Measurements from ENCODE around the gene POU2AF2.

Gene POU2AF2

DNA sequence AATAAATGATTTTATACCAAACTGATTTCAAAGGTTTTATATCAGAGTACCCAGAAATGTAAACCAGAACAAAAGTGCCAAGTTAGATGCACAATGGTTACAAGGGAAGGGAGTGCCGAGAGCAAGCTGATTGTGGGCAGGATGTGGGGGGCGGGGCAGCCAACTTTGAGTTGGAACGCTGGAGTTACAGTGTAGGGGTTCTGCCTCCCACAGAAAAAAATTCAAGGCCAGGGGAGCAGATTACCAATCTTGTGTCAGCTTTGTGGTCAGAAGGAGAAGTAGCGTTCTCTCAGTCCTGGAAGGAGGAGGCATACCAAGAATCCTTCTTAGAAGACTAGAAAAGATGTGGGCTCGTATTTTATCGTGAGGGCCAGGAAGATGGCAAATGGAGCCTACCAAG is 15.9 kb upstream of the POU2AF2 start:
- Histone ChIP-seq H3K4me3 (ENCODE audit: low read length) (no peak overlapping the region), H3K27me3 (ENCODE audit: insufficient read depth, low read length) (no peaks in the 10 kb centered on the region), H3K4me1 (ENCODE audit: insufficient read depth, low read length) (no peaks in the 10 kb centered on the region), H2AFZ (ENCODE audit: low read depth, low read length) (no peak overlapping the region), H3K9me3 (ENCODE audit: low read length) (no peaks in the 10 kb centered on the region), H3K36me3 (ENCODE audit: insufficient read depth, low read length) (no peaks in the 10 kb centered on the region)

DNA sequence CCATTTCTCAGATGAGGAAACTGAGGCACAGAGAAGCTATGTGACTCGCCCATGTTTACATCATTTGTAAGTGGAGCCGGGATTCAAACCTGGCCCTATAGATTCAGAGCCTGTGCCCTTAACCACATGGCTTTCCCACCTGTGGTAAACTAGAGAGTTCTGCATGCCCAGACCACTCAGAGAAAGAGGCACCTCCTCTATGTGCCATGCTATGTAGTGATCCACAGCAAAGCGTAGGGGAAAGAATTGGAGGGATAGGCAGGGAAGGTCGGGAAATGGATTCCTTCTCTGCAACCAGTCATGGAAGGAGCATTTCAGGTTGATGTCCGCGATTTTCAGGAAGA is 15.4 kb upstream of the POU2AF2 start:
- no peak overlapping the region for H3K4me3 ChIP-seq (ENCODE audit: low read length)
- no peaks in the 10 kb centered on the region for H3K4me1 ChIP-seq (ENCODE audit: insufficient read depth, low read length)
- no peaks in the 10 kb centered on the region for H3K36me3 ChIP-seq (ENCODE audit: insufficient read depth, low read length)
- H3K9me3 ChIP-seq (ENCODE audit: low read length): no peaks in the 10 kb centered on the region
- H3K27me3 ChIP-seq (ENCODE audit: insufficient read depth, low read length): no peaks in the 10 kb centered on the region
- no peak overlapping the region for H2AFZ ChIP-seq (ENCODE audit: low read depth, low read length)

DNA sequence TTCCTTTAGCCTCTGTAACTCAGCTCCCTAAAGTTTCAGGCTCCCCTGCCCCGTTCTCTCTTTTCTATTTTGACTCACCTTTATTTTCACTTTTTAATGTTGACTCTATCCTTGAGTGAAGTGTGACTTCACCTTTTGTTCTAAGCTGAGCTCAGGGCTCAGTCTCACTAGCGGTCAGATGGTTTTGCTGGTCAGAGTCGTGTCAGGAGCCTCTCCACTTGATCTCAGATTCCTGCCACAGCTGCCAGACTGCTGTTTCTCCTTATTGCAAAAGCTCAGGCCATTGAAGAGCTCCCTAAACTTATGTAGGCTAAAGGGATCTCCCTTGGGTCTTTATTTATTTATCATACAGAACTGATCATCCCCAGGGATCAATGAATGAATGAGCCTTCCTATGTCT is 13.7 kb upstream of the POU2AF2 start:
- no peaks in the 10 kb centered on the region for H3K4me1 ChIP-seq (ENCODE audit: insufficient read depth, low read length)
- H3K9me3 ChIP-seq (ENCODE audit: low read length): no peaks in the 10 kb centered on the region
- H3K36me3 ChIP-seq (ENCODE audit: insufficient read depth, low read length): no peaks in the 10 kb centered on the region
- no peak overlapping the region for H3K4me3 ChIP-seq (ENCODE audit: low read length)
- no peak overlapping the region for H2AFZ ChIP-seq (ENCODE audit: low read depth, low read length)
- H3K27me3 ChIP-seq (ENCODE audit: insufficient read depth, low read length): peaks cover 1% of the 10 kb centered on the region

GRCh38 chr11:111236383-111236782 is 9.1 kb upstream of the POU2AF2 start:
- Histone ChIP-seq H3K4me1 (ENCODE audit: insufficient read depth, low read length) (no peaks in the 10 kb centered on the region), H2AFZ (ENCODE audit: low read depth, low read length) (no peak overlapping the region), H3K4me3 (ENCODE audit: low read length) (no peak overlapping the region), H3K27me3 (ENCODE audit: insufficient read depth, low read length) (peaks cover 4% of the 10 kb centered on the region), H3K36me3 (ENCODE audit: insufficient read depth, low read length) (no peaks in the 10 kb centered on the region), H3K9me3 (ENCODE audit: low read length) (no peaks in the 10 kb centered on the region)

DNA sequence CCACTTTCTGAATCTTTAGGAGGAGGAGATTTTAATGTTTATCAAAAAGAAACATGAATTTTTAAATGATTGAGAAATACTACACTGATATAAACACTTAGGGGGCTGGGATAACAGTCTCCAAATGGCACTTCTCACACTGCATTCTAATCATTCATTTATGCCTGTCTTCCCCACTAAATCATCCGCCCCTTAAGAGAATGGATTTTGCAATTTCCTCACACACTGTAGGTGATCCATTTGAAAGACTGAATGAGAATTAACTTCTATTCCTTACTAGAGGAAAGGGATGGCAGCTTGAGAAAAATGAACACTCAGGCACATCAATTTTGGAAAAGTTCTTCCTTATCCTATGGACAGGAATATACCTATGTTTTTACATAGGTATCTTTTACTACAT is 7.6 kb upstream of the POU2AF2 start:
- Histone ChIP-seq H3K4me1 (ENCODE audit: insufficient read depth, low read length) (no peaks in the 10 kb centered on the region), H3K9me3 (ENCODE audit: low read length) (no peaks in the 10 kb centered on the region), H3K36me3 (ENCODE audit: insufficient read depth, low read length) (no peaks in the 10 kb centered on the region), H3K27me3 (ENCODE audit: insufficient read depth, low read length) (peaks cover 4% of the 10 kb centered on the region), H2AFZ (ENCODE audit: low read depth, low read length) (no peak overlapping the region), H3K4me3 (ENCODE audit: low read length) (no peak overlapping the region)

GRCh38 chr11:111246956-111247355 is 1.4 kb downstream of the POU2AF2 start:
- no peaks in the 10 kb centered on the region for H3K9me3 ChIP-seq (ENCODE audit: low read length)
- no peak overlapping the region for H2AFZ ChIP-seq (ENCODE audit: low read depth, low read length)
- no peaks in the 10 kb centered on the region for H3K36me3 ChIP-seq (ENCODE audit: insufficient read depth, low read length)
- H3K4me1 ChIP-seq (ENCODE audit: insufficient read depth, low read length): no peaks in the 10 kb centered on the region
- H3K4me3 ChIP-seq (ENCODE audit: low read length): no peak overlapping the region
- no peaks in the 10 kb centered on the region for H3K27me3 ChIP-seq (ENCODE audit: insufficient read depth, low read length)

- Histone ChIP-seq H2AFZ (ENCODE audit: low read depth, low read length) (no peak overlapping the region), H3K4me1 (ENCODE audit: insufficient read depth, low read length) (no peaks in the 10 kb centered on the region), H3K36me3 (ENCODE audit: insufficient read depth, low read length) (no peaks in the 10 kb centered on the region), H3K9me3 (ENCODE audit: low read length) (no peaks in the 10 kb centered on the region), H3K27me3 (ENCODE audit: insufficient read depth, low read length) (no peaks in the 10 kb centered on the region), H3K4me3 (ENCODE audit: low read length) (no peak overlapping the region)
These were observed 5.4 kb downstream of the POU2AF2 start for GRCh38 chr11:111250936-111251335.

DNA sequence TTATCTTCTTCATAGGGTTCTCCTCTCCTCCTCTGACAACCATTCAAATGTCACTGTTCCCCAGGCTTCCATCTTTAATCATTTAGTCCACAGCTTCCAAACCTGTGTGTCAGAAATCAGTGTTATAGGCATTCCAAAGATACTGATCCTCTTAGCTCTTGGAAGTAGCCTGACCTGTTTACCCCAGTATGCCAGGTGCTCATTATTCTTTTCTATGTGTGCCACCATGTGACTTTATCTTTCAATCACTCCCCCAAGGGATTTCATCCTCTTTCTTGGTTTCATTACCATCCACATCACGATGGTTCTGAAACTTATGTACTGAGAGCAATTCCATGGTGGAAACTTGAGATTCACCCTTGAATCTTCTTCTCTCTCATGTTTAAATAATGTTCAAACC is 7.6 kb downstream of the POU2AF2 start:
- Histone ChIP-seq H3K27me3 (ENCODE audit: insufficient read depth, low read length) (no peaks in the 10 kb centered on the region), H3K36me3 (ENCODE audit: insufficient read depth, low read length) (no peaks in the 10 kb centered on the region), H2AFZ (ENCODE audit: low read depth, low read length) (no peak overlapping the region), H3K4me3 (ENCODE audit: low read length) (no peak overlapping the region), H3K4me1 (ENCODE audit: insufficient read depth, low read length) (no peaks in the 10 kb centered on the region), H3K9me3 (ENCODE audit: low read length) (no peaks in the 10 kb centered on the region)

- Histone ChIP-seq H3K27me3 (ENCODE audit: insufficient read depth, low read length) (no peaks in the 10 kb centered on the region), H3K4me1 (ENCODE audit: insufficient read depth, low read length) (no peaks in the 10 kb centered on the region), H2AFZ (ENCODE audit: low read depth, low read length) (no peak overlapping the region), H3K36me3 (ENCODE audit: insufficient read depth, low read length) (no peaks in the 10 kb centered on the region), H3K4me3 (ENCODE audit: low read length) (no peak overlapping the region), H3K9me3 (ENCODE audit: low read length) (no peaks in the 10 kb centered on the region)
These were observed 8.1 kb downstream of the POU2AF2 start for GRCh38 chr11:111253630-111254029.

- Histone ChIP-seq H3K4me3 (ENCODE audit: low read length) (no peak overlapping the region), H3K9me3 (ENCODE audit: low read length) (no peaks in the 10 kb centered on the region), H3K4me1 (ENCODE audit: insufficient read depth, low read length) (no peaks in the 10 kb centered on the region), H3K27me3 (ENCODE audit: insufficient read depth, low read length) (no peaks in the 10 kb centered on the region), H3K36me3 (ENCODE audit: insufficient read depth, low read length) (no peaks in the 10 kb centered on the region), H2AFZ (ENCODE audit: low read depth, low read length) (no peak overlapping the region)
These were observed 12.5 kb downstream of the POU2AF2 start for GRCh38 chr11:111258046-111258445.

DNA sequence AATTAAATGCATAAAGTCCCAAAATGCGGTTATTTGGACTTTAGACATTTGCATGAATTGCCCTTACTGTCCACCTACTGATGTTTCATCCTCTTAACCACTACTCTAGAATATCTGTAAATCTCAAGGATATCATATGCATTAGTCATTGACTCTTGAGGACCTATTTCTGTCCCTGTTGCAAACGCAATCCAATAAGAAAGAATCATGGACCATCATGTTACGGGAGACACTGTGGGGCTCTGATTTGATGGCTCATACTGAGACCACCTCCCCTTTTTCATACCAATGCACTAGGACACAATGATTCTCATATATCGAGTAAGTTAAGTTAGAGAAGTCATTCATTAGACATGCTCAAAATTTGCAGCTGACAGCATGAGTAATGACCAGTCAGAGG is 14.4 kb downstream of the POU2AF2 start:
- Histone ChIP-seq H3K4me3 (ENCODE audit: low read length) (no peak overlapping the region), H2AFZ (ENCODE audit: low read depth, low read length) (no peak overlapping the region), H3K4me1 (ENCODE audit: insufficient read depth, low read length) (no peaks in the 10 kb centered on the region), H3K36me3 (ENCODE audit: insufficient read depth, low read length) (no peaks in the 10 kb centered on the region), H3K9me3 (ENCODE audit: low read length) (no peaks in the 10 kb centered on the region), H3K27me3 (ENCODE audit: insufficient read depth, low read length) (no peaks in the 10 kb centered on the region)

- H3K36me3 ChIP-seq (ENCODE audit: insufficient read depth, low read length): no peaks in the 10 kb centered on the region
- no peak overlapping the region for H3K4me3 ChIP-seq (ENCODE audit: low read length)
- H3K27me3 ChIP-seq (ENCODE audit: insufficient read depth, low read length): no peaks in the 10 kb centered on the region
- H2AFZ ChIP-seq (ENCODE audit: low read depth, low read length): no peak overlapping the region
- H3K4me1 ChIP-seq (ENCODE audit: insufficient read depth, low read length): no peaks in the 10 kb centered on the region
- no peaks in the 10 kb centered on the region for H3K9me3 ChIP-seq (ENCODE audit: low read length)
These were observed 15.3 kb downstream of the POU2AF2 start for GRCh38 chr11:111260811-111261210.

- Histone ChIP-seq H3K36me3 (ENCODE audit: insufficient read depth, low read length) (no peaks in the 10 kb centered on the region), H3K4me1 (ENCODE audit: insufficient read depth, low read length) (no peaks in the 10 kb centered on the region), H3K27me3 (ENCODE audit: insufficient read depth, low read length) (no peaks in the 10 kb centered on the region), H3K4me3 (ENCODE audit: low read length) (no peak overlapping the region), H2AFZ (ENCODE audit: low read depth, low read length) (no peak overlapping the region), H3K9me3 (ENCODE audit: low read length) (no peaks in the 10 kb centered on the region)
These were observed 19.1 kb downstream of the POU2AF2 start for GRCh38 chr11:111264646-111265045.

DNA sequence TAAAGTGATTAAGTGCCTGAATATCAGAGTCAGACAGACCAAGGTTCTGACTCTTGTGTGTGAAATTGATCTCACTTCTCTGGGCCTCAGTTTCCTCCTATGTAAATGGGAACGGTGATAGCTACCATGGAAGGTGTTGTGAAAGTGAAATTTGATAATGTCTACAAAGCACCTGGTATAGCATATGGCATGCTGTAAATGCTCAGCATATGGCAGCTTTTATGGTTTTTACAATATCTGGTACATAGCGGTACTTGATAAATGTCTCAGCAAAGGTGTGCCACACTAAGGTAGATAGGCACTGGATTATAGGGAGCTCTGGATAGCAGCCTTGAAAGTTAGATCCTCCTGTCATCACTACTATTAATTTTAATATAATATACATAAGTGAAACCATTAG is 19.9 kb downstream of the POU2AF2 start:
- no peaks in the 10 kb centered on the region for H3K27me3 ChIP-seq (ENCODE audit: insufficient read depth, low read length)
- H2AFZ ChIP-seq (ENCODE audit: low read depth, low read length): no peak overlapping the region
- no peaks in the 10 kb centered on the region for H3K9me3 ChIP-seq (ENCODE audit: low read length)
- no peaks in the 10 kb centered on the region for H3K36me3 ChIP-seq (ENCODE audit: insufficient read depth, low read length)
- no peak overlapping the region for H3K4me3 ChIP-seq (ENCODE audit: low read length)
- no peaks in the 10 kb centered on the region for H3K4me1 ChIP-seq (ENCODE audit: insufficient read depth, low read length)
